HL-60 (cell line): ENCODE measurements around the gene POLR2B.

Source experiments
- DNase-seq, 2 experiments: peaks; one replicate each; pipeline ENCODE4 v3.0.0-alpha.2; 2010 to 2020; ENCODE audit warnings: low read depth in 1 of 2, low spot score in 1 of 2
- H3K27ac ChIP-seq: fragments of 250-450 bp; sonication (Bioruptor Pico); replicated peaks from 2 replicates; pipeline ENCODE4 v1.5.1; 2020; ENCODE audit warnings: mild to moderate bottlenecking, moderate library complexity
- H3K27me3 ChIP-seq: fragments of 250-450 bp; sonication (Bioruptor Pico); 2 replicates; pipeline ENCODE4 v1.5.1; 2021; ENCODE audit warnings: mild to moderate bottlenecking, moderate library complexity; ENCODE audit not compliant: insufficient read depth, poor library complexity, severe bottlenecking
- H3K4me3 ChIP-seq: replicated peaks from 2 replicates; pipeline ENCODE4 v1.5.1; 2011; ENCODE audit warnings: mild to moderate bottlenecking, control low read depth, low read length; ENCODE audit not compliant: insufficient read depth
- GABPA ChIP-seq: IDR thresholded peaks from 2 replicates; pipeline ENCODE4 v1.6.1; 2012; ENCODE audit warnings: low read depth
- POLR2AphosphoS5 ChIP-seq: IDR thresholded peaks from 2 replicates; pipeline ENCODE4 v1.6.1; 2012; ENCODE audit warnings: low read depth
- REST ChIP-seq: IDR thresholded peaks from 2 replicates; pipeline ENCODE4 v1.6.1; 2012; ENCODE audit warnings: low read depth; ENCODE audit not compliant: insufficient replicate concordance
- SPI1 ChIP-seq: IDR thresholded peaks from 2 replicates; pipeline ENCODE4 v1.6.1; 2012; ENCODE audit warnings: low read depth, mild to moderate bottlenecking, borderline replicate concordance
- TF ChIP-seq, protein P1 (sequence below): IDR thresholded peaks from one replicate; pipeline ENCODE4 v1.5.1; 2011; ENCODE audit warnings: low read length, control low read depth, inconsistent platforms; ENCODE audit not compliant: insufficient read depth

The POLR2B gene

DNA sequence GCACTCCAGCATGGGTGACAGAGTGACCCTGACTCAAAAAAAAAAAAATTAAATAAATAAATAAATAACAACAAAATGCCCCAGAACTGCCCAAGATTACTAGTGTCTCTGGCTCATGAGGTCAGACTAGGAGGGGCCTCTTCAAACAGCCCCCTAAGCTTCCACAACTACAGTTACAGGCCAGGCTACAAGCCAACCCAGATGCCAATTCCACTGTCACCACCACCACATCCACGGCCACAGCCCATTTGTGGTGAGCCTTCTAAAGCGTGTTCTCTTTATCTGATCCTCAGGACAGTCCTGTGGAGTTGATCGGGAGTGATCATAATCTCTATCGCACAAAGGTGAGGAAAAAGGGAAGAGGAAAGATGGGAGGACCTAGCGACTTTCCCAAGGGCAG, 94.9 kb downstream of the POLR2B start:
- H3K27me3 ChIP-seq, result no peaks in the 10 kb centered on the region
- H3K4me3 ChIP-seq, result no peak overlapping the region
- H3K27ac ChIP-seq, result no peak overlapping the region
- no peak for DNase-seq
- TF ChIP-seq, protein P1, sequence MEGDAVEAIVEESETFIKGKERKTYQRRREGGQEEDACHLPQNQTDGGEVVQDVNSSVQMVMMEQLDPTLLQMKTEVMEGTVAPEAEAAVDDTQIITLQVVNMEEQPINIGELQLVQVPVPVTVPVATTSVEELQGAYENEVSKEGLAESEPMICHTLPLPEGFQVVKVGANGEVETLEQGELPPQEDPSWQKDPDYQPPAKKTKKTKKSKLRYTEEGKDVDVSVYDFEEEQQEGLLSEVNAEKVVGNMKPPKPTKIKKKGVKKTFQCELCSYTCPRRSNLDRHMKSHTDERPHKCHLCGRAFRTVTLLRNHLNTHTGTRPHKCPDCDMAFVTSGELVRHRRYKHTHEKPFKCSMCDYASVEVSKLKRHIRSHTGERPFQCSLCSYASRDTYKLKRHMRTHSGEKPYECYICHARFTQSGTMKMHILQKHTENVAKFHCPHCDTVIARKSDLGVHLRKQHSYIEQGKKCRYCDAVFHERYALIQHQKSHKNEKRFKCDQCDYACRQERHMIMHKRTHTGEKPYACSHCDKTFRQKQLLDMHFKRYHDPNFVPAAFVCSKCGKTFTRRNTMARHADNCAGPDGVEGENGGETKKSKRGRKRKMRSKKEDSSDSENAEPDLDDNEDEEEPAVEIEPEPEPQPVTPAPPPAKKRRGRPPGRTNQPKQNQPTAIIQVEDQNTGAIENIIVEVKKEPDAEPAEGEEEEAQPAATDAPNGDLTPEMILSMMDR, result no peak
- TF ChIP-seq REST (no peak), SPI1 (no peak), POLR2AphosphoS5 (no peak), GABPA (no peak)

GRCh38 chr4:57074744-57075143, 96.0 kb downstream of the POLR2B start:
- no peak for DNase-seq
- H3K27me3 ChIP-seq, result no peaks in the 10 kb centered on the region
- no peak overlapping the region for H3K4me3 ChIP-seq
- TF ChIP-seq GABPA (no peak), POLR2AphosphoS5 (no peak), SPI1 (no peak), REST (no peak)
- TF ChIP-seq, protein P1, result no peak
- H3K27ac ChIP-seq, result no peak overlapping the region

DNA sequence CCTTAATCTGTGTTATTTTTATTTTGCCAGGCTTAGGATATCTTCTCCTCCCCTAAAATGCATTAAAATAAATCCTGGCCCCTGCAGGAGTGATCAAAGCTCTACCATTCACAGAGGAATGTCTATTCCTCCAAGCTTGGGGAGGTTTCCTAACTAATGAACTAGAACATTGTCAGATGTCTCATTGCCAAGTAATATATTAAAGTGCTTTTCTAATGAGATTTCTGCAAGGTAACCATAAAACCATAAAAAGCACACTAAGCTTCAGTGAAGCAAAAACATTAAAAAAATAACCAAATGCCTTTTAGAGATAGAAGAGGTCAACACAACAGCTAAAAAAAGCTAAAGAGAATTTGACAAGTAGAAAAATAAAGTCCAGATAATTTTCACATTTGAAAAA, 96.7 kb downstream of the POLR2B start:
- H3K27me3 ChIP-seq, result no peaks in the 10 kb centered on the region
- no peak overlapping the region for H3K4me3 ChIP-seq
- no peak overlapping the region for H3K27ac ChIP-seq
- TF ChIP-seq REST, result no peak
- TF ChIP-seq GABPA, result no peak
- TF ChIP-seq SPI1, result no peak
- TF ChIP-seq POLR2AphosphoS5, result no peak
- TF ChIP-seq, protein P1, result no peak
- no peak for DNase-seq
